ENCODE data around the gene ASGR1.

The ASGR1 gene

DNA sequence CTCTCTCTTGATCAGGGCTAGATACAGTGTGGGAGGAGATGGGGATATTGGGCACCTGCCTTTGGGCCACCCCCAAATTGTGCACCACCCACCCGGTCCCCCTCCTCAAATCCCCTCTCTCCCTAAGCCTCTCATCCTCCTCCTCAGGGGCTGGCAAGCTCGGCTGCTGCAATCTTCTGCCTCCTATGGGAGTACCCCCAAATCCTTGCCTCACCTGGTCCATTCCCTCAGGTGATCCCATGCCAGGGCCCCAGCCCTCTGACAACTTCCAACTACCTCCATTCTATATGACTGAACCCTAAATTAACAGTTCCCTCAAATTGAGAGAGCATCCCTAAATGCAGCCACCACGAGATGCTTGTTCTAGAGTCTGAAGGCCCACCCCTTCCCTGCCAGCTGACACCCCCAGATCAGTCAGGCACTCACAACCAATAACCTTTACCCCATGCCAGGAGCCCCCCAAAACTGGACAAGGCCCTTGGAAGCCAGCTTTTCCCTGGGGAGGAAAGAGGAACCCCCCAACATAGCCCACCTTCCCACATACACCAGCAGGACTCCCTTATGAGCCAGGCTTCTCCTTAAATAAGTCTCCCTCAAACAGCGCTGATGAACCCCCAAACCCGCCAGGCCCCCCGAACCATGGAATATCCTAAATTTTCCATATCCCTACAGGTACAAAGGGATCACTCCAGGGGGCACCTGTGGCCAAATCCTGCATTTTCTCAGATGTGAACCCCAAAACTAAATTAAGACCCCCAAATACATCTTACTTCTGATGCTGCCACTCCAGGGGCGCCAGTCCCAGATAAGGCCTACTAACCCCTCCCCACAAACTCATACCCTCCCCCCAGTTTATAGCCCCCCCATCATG is 37.3 kb upstream of the ASGR1 start:
- DNase-seq (ENCODE audit: low spot score): no peak

DNA sequence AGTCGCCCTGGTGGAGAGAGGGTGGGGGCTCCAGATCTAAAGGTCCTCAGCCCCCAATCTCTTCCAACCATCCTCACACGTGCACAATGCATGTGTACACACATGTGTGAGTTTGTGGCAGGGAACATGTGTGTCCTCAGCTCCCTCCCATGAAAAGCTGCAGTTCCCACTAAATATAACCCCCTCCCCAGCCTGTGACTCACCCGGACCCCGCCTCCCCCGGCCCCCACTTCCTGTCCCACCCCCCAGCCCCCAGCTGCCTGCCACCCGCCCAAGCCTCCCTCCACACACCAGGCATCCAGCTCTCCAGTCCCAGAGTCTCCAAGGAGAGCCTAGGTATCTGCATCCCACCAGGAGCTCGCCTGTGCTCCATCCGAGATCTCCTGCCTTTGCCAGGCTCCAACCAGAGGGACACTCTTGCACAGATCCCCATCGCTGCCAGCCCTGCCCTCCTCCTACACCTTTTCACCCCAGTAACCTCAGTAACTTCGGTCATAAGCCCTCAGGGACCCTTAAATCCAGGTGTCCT is 36.5 kb upstream of the ASGR1 start:
- DNase-seq (ENCODE audit: low spot score): peak; percentile 26

GRCh38 chr17:7215136-7215638 is 36.0 kb upstream of the ASGR1 start:
- DNase-seq (ENCODE audit: low spot score): no peak

- DNase-seq (ENCODE audit: low spot score): peak; percentile 96
Measured at GRCh38 chr17:7214300-7215135, 35.3 kb upstream of the ASGR1 start.

DNA sequence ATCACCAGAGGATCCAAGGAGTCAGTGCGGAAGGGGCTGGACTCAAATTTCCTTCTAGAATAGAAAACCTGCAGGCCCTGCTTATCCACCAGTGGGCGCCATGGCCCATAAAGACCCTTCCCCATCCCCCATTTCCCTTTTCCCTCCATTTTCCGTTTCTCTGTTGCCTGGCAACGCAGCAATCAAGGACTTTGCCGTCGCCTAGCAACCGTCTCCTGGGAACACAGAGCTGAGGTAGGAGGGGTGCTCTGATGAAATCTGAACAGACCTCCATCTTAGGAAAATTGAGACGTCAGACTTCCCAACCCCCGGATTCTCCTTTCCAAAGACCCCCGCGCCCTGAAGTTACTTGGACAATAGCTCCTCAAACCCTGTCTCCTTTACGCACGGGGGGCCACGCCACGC is 34.7 kb upstream of the ASGR1 start:
- DNase-seq (ENCODE audit: low spot score): peak; percentile 81

DNA sequence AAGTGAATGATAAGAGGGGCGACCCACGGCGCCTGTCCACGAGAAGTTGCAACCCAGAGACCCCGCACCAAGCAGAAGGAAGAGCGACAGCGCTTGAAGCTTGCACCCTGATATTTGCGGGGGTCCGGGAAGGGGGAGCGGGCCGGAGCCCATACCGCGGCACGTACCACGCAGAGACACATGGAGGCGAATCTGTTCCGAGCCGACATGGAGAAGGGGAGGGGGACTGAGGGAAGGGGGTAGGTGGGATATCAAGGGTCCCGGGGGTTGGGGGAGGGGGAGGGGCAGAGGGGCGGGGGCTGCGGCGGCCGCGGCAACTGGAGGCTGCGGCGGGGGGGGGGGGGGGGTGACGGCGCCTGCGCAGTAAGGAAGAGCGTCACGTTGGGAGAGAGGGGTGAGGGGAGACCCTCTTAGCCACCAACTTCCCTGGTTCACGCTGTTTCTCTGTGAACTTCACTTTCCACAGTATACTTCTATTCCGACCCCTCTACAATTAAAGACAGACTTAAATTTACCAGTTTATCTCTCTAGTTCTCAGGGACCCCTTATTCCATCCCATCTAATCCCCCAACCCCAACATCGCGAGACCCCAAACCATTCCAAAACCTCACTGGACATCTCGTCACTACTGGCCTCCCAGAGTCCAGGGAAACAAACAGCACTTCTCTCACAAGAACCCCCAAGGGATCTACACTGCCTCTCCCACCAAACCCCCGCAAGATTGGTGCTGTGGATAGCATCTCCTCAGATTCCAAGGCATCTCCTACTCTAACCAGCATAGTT is 32.5 kb upstream of the ASGR1 start:
- DNase-seq (ENCODE audit: low spot score): no peak

DNA sequence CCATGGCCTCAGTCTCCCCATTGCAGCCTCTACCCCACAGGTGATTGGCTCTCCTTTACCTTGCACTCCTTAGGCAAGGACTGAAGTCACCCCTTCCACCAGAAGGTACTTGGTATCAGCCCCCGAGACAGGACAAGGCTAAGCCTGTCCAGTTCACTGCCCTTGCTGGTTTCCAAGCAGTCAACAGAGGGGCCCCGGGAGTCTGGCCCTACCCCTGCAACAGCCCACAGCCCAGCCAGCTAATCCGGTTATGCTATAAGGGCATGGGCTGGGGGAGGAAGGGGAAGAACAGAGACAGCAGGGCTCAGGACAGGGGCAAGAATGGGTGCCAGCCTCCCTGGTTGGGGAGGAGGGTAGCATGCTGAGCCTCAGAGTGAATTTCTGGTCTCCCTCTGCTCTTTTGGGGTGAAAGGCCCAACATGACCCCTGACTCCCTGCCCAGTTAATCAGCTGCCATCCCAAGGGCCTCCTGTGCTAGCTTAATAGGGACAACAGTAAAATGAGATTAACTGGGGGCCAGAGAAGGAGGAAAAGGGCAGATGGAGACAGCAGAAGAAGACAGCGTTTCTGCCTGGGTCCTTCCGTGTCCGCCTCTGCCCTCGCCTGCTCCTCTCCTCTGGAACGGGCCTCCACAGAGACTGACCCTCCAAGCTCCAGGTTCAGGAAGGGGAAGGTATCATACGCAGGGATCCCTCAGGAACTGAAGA is 29.7 kb upstream of the ASGR1 start:
- no peak for DNase-seq (ENCODE audit: low spot score)

DNA sequence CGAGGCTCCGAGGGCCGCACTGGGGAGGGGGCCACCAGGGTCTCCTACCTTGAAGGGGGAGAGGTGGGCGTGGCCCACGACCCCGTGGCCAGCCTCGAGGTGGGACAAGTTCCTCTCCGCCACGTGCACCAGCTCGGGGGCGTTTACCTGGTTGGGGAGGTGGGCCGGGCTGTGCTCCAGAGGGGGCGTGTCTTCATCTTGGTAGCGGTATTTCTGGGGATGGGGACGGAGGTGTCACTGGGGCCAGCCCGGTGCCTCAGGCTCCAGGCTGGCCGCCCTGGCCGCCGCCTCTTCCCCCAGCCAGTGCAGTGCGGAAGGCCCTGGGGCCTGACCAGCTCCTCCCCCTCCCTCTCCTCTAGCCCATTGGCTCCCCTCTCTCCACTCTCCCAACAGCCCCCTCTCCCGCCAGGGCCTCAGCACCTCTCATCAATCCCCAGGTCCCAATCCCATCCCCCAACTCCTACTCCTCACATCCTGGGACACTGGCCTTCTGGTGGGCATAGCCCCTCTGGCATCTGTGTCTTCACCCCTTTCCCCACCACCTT is 28.9 kb upstream of the ASGR1 start:
- DNase-seq (ENCODE audit: low spot score): no peak

DNA sequence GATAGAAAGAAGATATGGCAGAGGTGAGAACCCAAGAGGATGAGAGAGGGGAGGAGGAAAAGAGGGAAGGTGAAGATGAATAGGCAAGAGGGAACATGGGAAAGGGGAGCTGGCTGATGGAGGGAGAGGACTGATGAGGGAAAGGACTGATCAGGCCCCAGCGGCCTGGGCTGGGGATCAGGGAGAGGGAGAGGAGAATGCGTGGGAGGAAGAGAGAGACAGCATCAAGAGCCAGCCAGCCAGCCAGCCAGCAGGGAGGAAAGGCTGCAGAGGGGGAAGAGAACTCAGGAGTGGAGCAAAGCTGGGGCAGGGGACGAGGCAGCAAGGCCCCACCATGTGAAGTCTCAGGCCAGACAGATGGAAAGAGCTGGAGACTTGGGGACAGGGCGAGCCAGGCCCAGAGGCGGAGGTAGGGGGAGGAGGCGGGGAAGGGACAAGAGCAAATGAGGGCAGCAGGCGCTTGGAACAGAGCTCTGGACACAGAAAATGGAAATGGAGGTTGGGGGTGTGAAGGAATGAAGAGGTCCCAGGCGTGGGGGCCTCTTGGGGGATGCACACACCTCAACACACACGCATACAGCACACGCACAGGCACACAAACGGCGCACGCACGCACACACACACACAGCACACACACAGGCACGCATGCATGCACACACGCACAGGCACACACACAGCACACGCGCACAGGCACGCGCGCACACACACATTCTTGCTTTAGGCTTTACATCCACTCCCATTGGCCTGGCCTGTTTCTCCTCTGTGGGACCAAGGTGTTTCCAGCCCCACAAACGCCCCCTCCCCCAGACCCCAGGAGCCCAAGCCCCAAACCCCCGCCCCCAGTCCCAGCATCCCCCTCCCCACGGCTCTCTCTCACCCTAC is 28.2 kb upstream of the ASGR1 start:
- no peak for DNase-seq (ENCODE audit: low spot score)

- DNase-seq (ENCODE audit: low spot score): no peak
Measured at GRCh38 chr17:7205561-7205960, 26.4 kb upstream of the ASGR1 start.

DNA sequence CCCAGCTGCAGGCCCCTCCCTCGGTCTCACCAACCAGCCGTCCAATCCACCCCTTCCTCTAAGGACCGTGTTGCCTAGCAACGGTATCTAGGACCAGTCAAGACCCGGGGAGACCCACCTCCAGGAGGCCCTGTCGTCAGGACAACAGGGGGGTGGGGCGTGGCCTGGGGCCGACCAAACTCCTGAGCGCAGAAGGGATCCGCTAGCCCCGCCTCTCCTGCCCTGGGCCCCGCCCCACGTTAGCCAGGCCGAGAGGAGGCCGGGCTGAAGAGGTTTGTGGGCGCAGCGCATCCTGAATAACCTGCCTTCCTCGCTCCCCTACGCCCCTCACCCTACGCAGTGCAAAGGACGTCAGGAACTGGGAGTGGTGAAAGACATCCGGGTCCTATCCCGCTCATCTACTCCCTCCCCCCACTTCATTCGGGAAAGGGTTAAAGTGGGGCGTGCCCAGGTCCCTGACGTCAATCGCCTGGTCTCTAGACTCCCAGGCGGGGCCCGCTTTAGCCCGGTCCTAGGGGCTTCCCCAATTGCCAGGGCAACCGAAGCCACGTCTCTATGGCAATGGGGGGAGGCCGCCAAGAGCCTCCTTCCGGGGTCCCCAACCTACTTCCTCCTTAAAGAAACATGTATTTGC is 25.8 kb upstream of the ASGR1 start:
- DNase-seq (ENCODE audit: low spot score): peak; percentile 93

GRCh38 chr17:7204336-7204735 is 25.2 kb upstream of the ASGR1 start:
- no peak for DNase-seq (ENCODE audit: low spot score)

DNA sequence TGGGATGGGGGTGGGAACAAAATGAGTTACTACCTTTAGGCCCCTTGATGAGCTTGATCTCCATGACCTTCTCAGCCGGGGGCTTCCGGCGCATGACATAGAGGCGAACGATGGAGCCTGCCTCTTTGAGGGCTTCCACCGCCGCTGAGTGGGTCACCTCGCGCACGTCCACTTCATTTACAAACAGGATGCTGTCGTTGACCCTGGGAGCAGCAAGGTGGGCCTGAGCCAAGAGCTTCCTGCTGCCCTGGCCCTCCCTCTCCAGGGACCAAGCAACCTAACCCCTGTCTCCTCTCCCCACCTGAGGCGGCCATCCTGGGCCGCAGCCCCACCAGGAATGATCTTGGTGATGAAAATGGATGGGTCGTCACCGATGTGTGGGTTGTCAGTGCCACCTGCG is 24.2 kb upstream of the ASGR1 start:
- no peak for DNase-seq (ENCODE audit: low spot score)

DNA sequence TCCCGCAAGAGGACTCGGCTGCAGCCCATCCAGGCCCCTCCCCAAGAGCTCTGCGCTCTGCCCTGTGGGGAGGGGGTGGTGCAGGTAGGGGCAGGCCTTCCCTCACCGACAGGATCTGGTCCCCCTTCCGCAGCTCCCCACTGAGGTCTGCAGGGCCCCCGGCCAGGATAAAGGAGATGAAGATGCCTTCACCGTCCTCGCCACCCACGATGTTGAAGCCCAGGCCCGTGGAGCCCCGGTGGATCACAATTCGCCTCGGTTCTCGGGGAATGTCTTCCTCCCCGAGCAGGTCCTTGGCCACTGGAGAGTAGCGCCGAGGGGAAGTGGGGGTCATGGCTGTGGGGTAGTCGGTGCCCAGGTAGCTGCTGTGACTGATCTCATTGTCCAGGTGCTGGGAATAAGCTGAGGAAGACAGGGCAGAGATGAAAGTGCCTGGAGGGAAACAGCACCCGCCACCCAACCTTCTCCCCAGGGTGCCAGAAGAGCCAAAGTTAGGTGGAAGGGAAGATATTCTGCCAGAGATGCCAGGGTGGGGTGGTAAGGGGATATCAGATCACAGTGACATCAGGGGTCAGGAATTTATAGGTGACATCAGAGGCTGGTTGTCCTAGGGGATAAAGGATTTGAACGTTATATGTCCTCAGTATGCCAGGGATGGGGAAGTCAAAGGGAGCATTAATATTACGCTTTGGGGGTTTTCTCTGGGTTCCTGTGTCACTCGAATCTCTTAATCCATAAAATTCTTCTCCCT is 17.7 kb upstream of the ASGR1 start:
- DNase-seq (ENCODE audit: low spot score): no peak

DNA sequence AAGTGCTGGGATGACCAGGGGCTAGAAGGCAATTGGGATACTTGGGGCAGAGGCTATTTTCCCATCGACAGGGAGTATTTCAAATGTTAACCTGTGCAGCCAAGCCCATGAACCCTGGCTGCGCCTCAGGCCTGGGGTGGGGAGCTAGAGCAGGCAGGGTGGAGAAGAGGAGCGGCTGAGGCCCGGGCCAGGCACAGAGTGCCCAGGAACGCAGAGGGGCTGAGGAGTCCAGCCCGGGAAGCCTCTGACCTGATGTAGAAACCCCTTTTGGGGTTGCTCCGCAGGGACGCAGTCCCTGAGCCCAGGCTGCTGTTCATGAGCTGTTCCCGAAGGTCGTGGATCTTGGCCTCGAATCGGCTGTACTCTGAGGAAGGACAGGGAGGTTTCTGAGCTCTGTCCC is 16.8 kb upstream of the ASGR1 start:
- no peak for DNase-seq (ENCODE audit: low spot score)

DNA sequence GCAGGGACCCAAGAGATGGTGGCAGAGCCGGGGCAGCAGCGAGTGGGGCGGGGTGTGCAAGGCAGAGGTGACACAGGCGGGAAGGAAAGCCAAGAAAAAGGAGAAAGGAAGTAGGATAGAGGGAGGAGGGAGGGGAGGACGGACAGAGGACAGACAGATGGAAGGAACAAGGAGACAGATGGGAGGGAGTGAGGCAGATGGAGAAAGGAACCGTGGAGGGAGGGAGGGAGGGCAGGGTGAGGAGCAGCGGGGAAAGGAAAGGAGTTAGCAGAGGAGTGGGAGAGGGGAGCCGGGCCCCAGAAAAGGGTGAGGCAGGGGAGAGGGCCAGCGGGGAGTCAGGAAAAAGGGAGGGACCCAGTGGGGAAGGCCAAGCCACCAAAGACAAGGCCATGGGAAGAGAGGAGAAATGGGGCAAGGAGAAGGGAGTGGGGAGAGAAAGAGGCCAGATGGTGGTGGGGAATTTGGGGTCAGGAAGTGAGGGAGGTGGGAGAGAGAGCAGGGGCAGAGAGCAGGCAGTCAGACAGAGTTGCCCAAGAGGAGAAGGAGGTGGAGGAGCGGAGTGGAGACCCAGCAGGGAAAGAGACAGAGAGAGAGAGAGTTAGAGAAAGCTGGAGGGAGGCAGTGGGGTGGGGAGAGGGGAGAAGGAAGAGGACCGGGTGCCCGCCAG is 13.2 kb upstream of the ASGR1 start:
- DNase-seq (ENCODE audit: low spot score): no peak

DNA sequence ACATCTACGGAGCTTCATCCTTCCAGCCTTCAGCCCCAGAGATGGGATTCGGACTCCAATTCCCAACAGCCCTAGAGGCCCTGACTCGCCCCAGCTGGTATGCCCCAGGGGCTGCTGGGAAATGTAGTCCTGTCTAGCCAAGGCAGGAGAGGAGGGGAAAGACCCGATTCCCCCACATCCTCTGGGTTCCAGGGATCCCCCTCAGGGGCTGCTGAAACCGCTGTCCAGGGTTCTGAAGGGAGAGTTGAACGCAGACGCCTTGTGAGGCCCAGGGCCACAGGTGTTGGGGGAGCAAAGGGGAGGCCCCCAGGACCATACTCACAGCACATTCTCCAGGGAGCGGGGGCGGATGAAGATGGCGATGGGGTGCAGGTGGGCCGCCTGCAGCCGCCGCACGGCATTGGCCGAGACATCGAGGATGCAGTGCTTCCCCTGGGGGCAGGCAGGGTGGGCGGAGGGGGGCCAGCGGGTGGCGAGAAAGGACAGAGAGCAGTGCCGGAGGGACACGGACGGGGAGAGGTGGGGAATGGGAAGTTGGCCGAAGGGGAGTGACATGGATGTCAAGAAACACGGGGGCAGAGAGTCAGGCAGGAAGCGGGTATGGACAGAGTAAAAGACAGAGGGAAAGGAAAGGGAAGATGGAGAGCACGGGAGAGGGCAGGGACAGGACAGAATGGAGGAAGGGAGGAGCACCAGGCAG is 12.6 kb upstream of the ASGR1 start:
- DNase-seq (ENCODE audit: low spot score): peak; percentile 22

GRCh38 chr17:7191069-7191468 is 11.9 kb upstream of the ASGR1 start:
- no peak for DNase-seq (ENCODE audit: low spot score)

Data from NAMALWA (cell line).